Mesenchymal stem cell (in vitro differentiated cells and primary cell): Measurements from ENCODE around the gene RPL21.
"Not testable (repeated sequence)": the region's sequence is repeated elsewhere in the genome, so short reads cannot be mapped to it uniquely, and the experiment has no call there.

Source experiments
- DNase-seq: peaks from one replicate; pipeline ENCODE4 v3.0.0-alpha.2; 2013
- H2AFZ ChIP-seq: one replicate; pipeline ENCODE4 v1.6.1; 2013; ENCODE audit warnings: low read depth, mild to moderate bottlenecking, control low read depth, inconsistent platforms, low read length, moderate library complexity
- H2AK5ac ChIP-seq: 2 replicates; pipeline ENCODE4 v1.6.1; 2013; ENCODE audit warnings: low read length, moderate library complexity, mild to moderate bottlenecking, inconsistent platforms; ENCODE audit not compliant: severe bottlenecking
- H2BK120ac ChIP-seq: one replicate; pipeline ENCODE4 v1.6.1; 2013; ENCODE audit warnings: low read depth, mild to moderate bottlenecking, inconsistent platforms, low read length, moderate library complexity
- H2BK12ac ChIP-seq, 2 experiments: one replicate each; pipeline ENCODE4 v1.6.1; 2013; ENCODE audit warnings: inconsistent platforms in 2 of 2, low read length in 2 of 2, mild to moderate bottlenecking in 2 of 2, moderate library complexity in 2 of 2, control low read depth in 1 of 2
- H2BK15ac ChIP-seq: one replicate; pipeline ENCODE4 v1.6.1; 2013; ENCODE audit warnings: mild to moderate bottlenecking, low read depth, inconsistent platforms; ENCODE audit not compliant: poor library complexity, severe bottlenecking
- H2BK5ac ChIP-seq: 2 replicates; pipeline ENCODE4 v1.6.1; 2013; ENCODE audit warnings: low read depth, mild to moderate bottlenecking, low read length, control low read depth, inconsistent platforms; ENCODE audit not compliant: poor library complexity, severe bottlenecking
- H3K14ac ChIP-seq, 2 experiments: one replicate each; pipeline ENCODE4 v1.6.1; 2013; ENCODE audit warnings: inconsistent platforms in 2 of 2, low read length in 2 of 2, control low read depth in 1 of 2, mild to moderate bottlenecking in 1 of 2, moderate library complexity in 1 of 2
- H3K18ac ChIP-seq, 2 experiments: one replicate each; pipeline ENCODE4 v1.6.1; 2013; ENCODE audit warnings: inconsistent platforms in 2 of 2, low read length in 2 of 2, control low read depth in 1 of 2, low read depth in 1 of 2, mild to moderate bottlenecking in 1 of 2
- H3K23ac ChIP-seq, 2 experiments: one replicate each; pipeline ENCODE4 v1.6.1; 2013; ENCODE audit warnings: inconsistent platforms in 2 of 2, low read length in 2 of 2, mild to moderate bottlenecking in 2 of 2, moderate library complexity in 2 of 2, control low read depth in 1 of 2
- H3K27ac ChIP-seq: 2 replicates; pipeline ENCODE4 v1.5.1; 2013; ENCODE audit warnings: mild to moderate bottlenecking, moderate library complexity, low read length, control low read depth, inconsistent platforms; ENCODE audit not compliant: poor library complexity, severe bottlenecking
- H3K27me3 ChIP-seq, 2 experiments: 2 replicates each; pipeline versions ENCODE4 v1.6.1 to v1.7.0; 2013; ENCODE audit warnings: low read length in 2 of 2, mild to moderate bottlenecking in 2 of 2, moderate library complexity in 2 of 2, control low read depth in 1 of 2, inconsistent platforms in 1 of 2; ENCODE audit not compliant: control insufficient read depth in 1 of 2, insufficient read depth in 1 of 2
- H3K36me3 ChIP-seq, 2 experiments: 2 replicates each; pipeline versions ENCODE4 v1.6.1 to v1.7.0; 2013; ENCODE audit warnings: low read length in 2 of 2, control low read depth in 1 of 2, inconsistent platforms in 1 of 2, low read depth in 1 of 2, mild to moderate bottlenecking in 1 of 2; ENCODE audit not compliant: insufficient read depth in 2 of 2, control insufficient read depth in 1 of 2
- H3K4ac ChIP-seq, 2 experiments: one replicate each; pipeline ENCODE4 v1.6.1; 2013; ENCODE audit warnings: inconsistent platforms in 2 of 2, low read length in 2 of 2, mild to moderate bottlenecking in 2 of 2, moderate library complexity in 2 of 2, control low read depth in 1 of 2, low read depth in 1 of 2
- H3K4me1 ChIP-seq: 2 replicates; pipeline ENCODE4 v1.6.1; 2013; ENCODE audit warnings: low read depth, low read length, control low read depth; ENCODE audit not compliant: control insufficient read depth, insufficient read depth
- H3K4me2 ChIP-seq: 2 replicates; pipeline ENCODE4 v1.6.1; 2013; ENCODE audit warnings: low read length, mild to moderate bottlenecking, inconsistent platforms; ENCODE audit not compliant: poor library complexity, severe bottlenecking
- H3K4me3 ChIP-seq, 2 experiments: 2 replicates each; pipeline versions ENCODE4 v1.5.1 to v1.7.0; 2013; ENCODE audit warnings: low read length in 2 of 2, mild to moderate bottlenecking in 2 of 2, control low read depth in 1 of 2, low read depth in 1 of 2; ENCODE audit not compliant: insufficient read depth in 1 of 2
- H3K79me1 ChIP-seq: replicated peaks from 2 replicates; pipeline ENCODE4 v1.6.1; 2013; ENCODE audit warnings: mild to moderate bottlenecking, control low read depth, low read length, inconsistent platforms; ENCODE audit not compliant: poor library complexity, severe bottlenecking
- H3K9ac ChIP-seq: 2 replicates; pipeline ENCODE4 v1.7.0; 2013; ENCODE audit warnings: mild to moderate bottlenecking, low read length, moderate library complexity
- H3K9me3 ChIP-seq: 2 replicates; pipeline ENCODE4 v1.7.0; 2013; ENCODE audit warnings: mild to moderate bottlenecking, low read length; ENCODE audit not compliant: control insufficient read depth
- H4K8ac ChIP-seq: one replicate; pipeline ENCODE4 v1.6.1; 2013; ENCODE audit warnings: inconsistent platforms, mild to moderate bottlenecking, low read length, moderate library complexity
- H4K91ac ChIP-seq: one replicate; pipeline ENCODE4 v1.6.1; 2013; ENCODE audit warnings: mild to moderate bottlenecking, low read length, inconsistent platforms
- WGBS: methylation state at CpG from one replicate; pipeline ENCODE4 v1.1.7; 2013; ENCODE audit warnings: mixed read lengths; 5-methylcytosine and 5-hydroxymethylcytosine counted together

The RPL21 gene

GRCh38 chr13:27289011-27289665 is 37.8 kb downstream of the RPL21 start:
- H3K23ac ChIP-seq: no peak overlapping the region
- H4K8ac ChIP-seq: no peak overlapping the region
- H3K9me3 ChIP-seq: no peaks in the 10 kb centered on the region
- no peak overlapping the region for H4K91ac ChIP-seq
- WGBS: 75% methylated on average over 2 of the region's 2 CpGs
- H3K9ac ChIP-seq: no peak overlapping the region
- no peaks in the 10 kb centered on the region for H3K79me1 ChIP-seq
- H2BK5ac ChIP-seq: no peak overlapping the region
- H2BK120ac ChIP-seq: no peak overlapping the region
- DNase-seq: no peak
- H3K4me2 ChIP-seq: no peak overlapping the region
- no peak overlapping the region for H3K18ac ChIP-seq
- H3K14ac ChIP-seq: no peak overlapping the region
- no peak overlapping the region for H3K4ac ChIP-seq
- no peak overlapping the region for H2BK15ac ChIP-seq
- no peak overlapping the region for H2BK12ac ChIP-seq
- H2AK5ac ChIP-seq: no peak overlapping the region
- no peaks in the 10 kb centered on the region for H3K36me3 ChIP-seq
- H2AFZ ChIP-seq: no peak overlapping the region
- H3K4me3 ChIP-seq: no peak overlapping the region
- peaks cover 18 to 27% of the 10 kb centered on the region in 2 experiments for H3K27me3 ChIP-seq
- no peaks in the 10 kb centered on the region for H3K4me1 ChIP-seq
- H3K27ac ChIP-seq: no peak overlapping the region

GRCh38 chr13:27290715-27291114 is 39.4 kb downstream of the RPL21 start:
- no peak overlapping the region for H3K9ac ChIP-seq
- 89% methylated on average over 4 of the region's 4 CpGs for WGBS

GRCh38 chr13:27291967-27292366 is 40.6 kb downstream of the RPL21 start:
- H3K4me2 ChIP-seq, H2BK12ac ChIP-seq, H3K79me1 ChIP-seq, DNase-seq, H2AFZ ChIP-seq, H3K27ac ChIP-seq, H3K23ac ChIP-seq, H3K36me3 ChIP-seq, H3K4ac ChIP-seq, H2BK120ac ChIP-seq, H4K8ac ChIP-seq, H3K9ac ChIP-seq, H3K14ac ChIP-seq, H2AK5ac ChIP-seq, H2BK15ac ChIP-seq, H3K18ac ChIP-seq, H3K4me1 ChIP-seq, H3K9me3 ChIP-seq, H4K91ac ChIP-seq, H3K4me3 ChIP-seq, H2BK5ac ChIP-seq: not testable (repeated sequence)
- WGBS: 95% methylated on average over 4 of the region's 8 CpGs
- H3K27me3 ChIP-seq: peaks cover 39 to 48% of the 10 kb centered on the region in 2 experiments

More at GRCh38 chr13:27290715-27291114, 39.4 kb downstream of the RPL21 start:
- Histone ChIP-seq H3K79me1 (no peaks in the 10 kb centered on the region), H3K36me3 (no peaks in the 10 kb centered on the region), H3K4me2 (no peak overlapping the region), H2BK5ac (no peak overlapping the region), H4K8ac (no peak overlapping the region), H3K4ac (no peak overlapping the region), H3K27ac (no peak overlapping the region), H2AFZ (no peak overlapping the region), H3K27me3 (peaks cover 34 to 40% of the 10 kb centered on the region in 2 experiments), H4K91ac (no peak overlapping the region), H3K14ac (no peak overlapping the region), H2BK12ac (no peak overlapping the region), H3K23ac (no peak overlapping the region), H2BK15ac (no peak overlapping the region), H3K18ac (no peak overlapping the region), H3K9me3 (no peaks in the 10 kb centered on the region), H3K4me3 (no peak overlapping the region), H2AK5ac (no peak overlapping the region), H2BK120ac (no peak overlapping the region), H3K4me1 (no peaks in the 10 kb centered on the region)
- no peak for DNase-seq

GRCh38 chr13:27293076-27293691 is 41.8 kb downstream of the RPL21 start:
- Histone ChIP-seq H2AK5ac (no peak overlapping the region), H2AFZ (no peak overlapping the region), H3K79me1 (no peaks in the 10 kb centered on the region), H3K23ac (no peak overlapping the region), H3K9me3 (no peaks in the 10 kb centered on the region), H2BK120ac (no peak overlapping the region), H3K27me3 (peaks cover 51 to 60% of the 10 kb centered on the region in 2 experiments), H3K9ac (no peak overlapping the region), H2BK15ac (no peak overlapping the region), H3K4me1 (no peaks in the 10 kb centered on the region), H3K18ac (no peak overlapping the region), H4K8ac (no peak overlapping the region), H3K4me3 (no peak overlapping the region), H2BK5ac (no peak overlapping the region), H3K36me3 (no peaks in the 10 kb centered on the region), H2BK12ac (no peak overlapping the region), H3K4ac (no peak overlapping the region), H3K27ac (no peak overlapping the region), H4K91ac (no peak overlapping the region), H3K14ac (no peak overlapping the region), H3K4me2 (no peak overlapping the region)
- no peak for DNase-seq
- 81% methylated on average over 8 of the region's 8 CpGs for whole genome bisulfite sequencing
